GM13977 (cell line): Measurements from ENCODE around the gene CD68.

ENCODE experiments used
- DNase-seq: peaks from one replicate; pipeline ENCODE4 v3.0.0; 2012; ENCODE audit warnings: low spot score
- CTCF ChIP-seq: IDR thresholded peaks from 2 replicates; pipeline ENCODE4 v1.5.1; 2012; ENCODE audit warnings: mild to moderate bottlenecking, control low read depth; ENCODE audit not compliant: insufficient read depth; ENCODE audit errors: extremely low read depth, missing control alignments
- in situ Hi-C: fragments of 300-500 bp; cut with MboI; formaldehyde crosslinking; loops from one replicate; pipeline ENCODE4 v1.12.0; 2022; ENCODE audit warnings: low sequenced_read_pairs, low pct_unique_long_range_greater_than_20kb, mixed read lengths, inconsistent platforms; ENCODE audit not compliant: unreplicated experiment

Gene CD68

GRCh38 chr17:7579001-7579833 is at the start of gene CD68:
TSS of gene CD68 (plus strand) at chr17:7579638. CDS start at chr17:7579678, 40 bp downstream.
- DNase-seq: peak; percentile 79
- no peak for TF ChIP-seq CTCF
- in situ Hi-C loops: no loop called here

GRCh38 chr17:7530023-7530900 is 49.2 kb upstream of the CD68 start:
- DNase-seq: no peak
- TF ChIP-seq CTCF: no peak
- in situ Hi-C loops: no loop called here

GRCh38 chr17:7538050-7538449 is 41.4 kb upstream of the CD68 start:
- in situ Hi-C loops: no loop called here
- TF ChIP-seq CTCF: no peak
- DNase-seq: no peak

- in situ Hi-C loops: no loop called here
- DNase-seq: no peak
- TF ChIP-seq CTCF: no peak
These were observed 40.4 kb upstream of the CD68 start for GRCh38 chr17:7538891-7539545.

GRCh38 chr17:7541074-7541621 is 38.3 kb upstream of the CD68 start:
- TF ChIP-seq CTCF: no peak
- DNase-seq: no peak

GRCh38 chr17:7544911-7545310 is 34.5 kb upstream of the CD68 start:
- in situ Hi-C loops: no loop called here
- no peak for TF ChIP-seq CTCF
- no peak for DNase-seq

More at GRCh38 chr17:7541074-7541621, 38.3 kb upstream of the CD68 start:
- in situ Hi-C loops: no loop called here
